Stomach (tissue), 19 donors: Measurements from ENCODE around the gene MLANA. TPM values are rescaled to one million over a fixed set of nuclear protein-coding genes. Genes with fewer than 3 reads are reported as not detected.

ENCODE experiments used
- DNase-seq, 2 donors: peaks; one replicate each; pipeline versions ENCODE4 v3.0.0 to v3.0.0-alpha.2; 2013 to 2019
- H3K27ac ChIP-seq, 5 donors: fragments of 200-600 bp in 4 of 5; sonication (generic) in 4 of 5; one replicate each; pipeline ENCODE4 v1.5.1; 2013 to 2019; ENCODE audit warnings: mild to moderate bottlenecking in 1 of 5, moderate library complexity in 1 of 5
- H3K27me3 ChIP-seq, 3 donors: fragments of 200-600 bp; sonication (generic); one replicate each; pipeline ENCODE4 v1.5.1; 2017 to 2019; ENCODE audit warnings: mixed run types in 1 of 3
- H3K36me3 ChIP-seq, 4 donors: fragments of 200-600 bp; sonication (generic); 1 replicate in 3 of 4; 2 replicates in 1 of 4; pipeline ENCODE4 v1.5.1; 2016 to 2019
- H3K4me1 ChIP-seq, 4 donors: fragments of 200-600 bp; sonication (generic); one replicate each; pipeline ENCODE4 v1.5.1; 2016 to 2019
- H3K4me3 ChIP-seq, 4 donors: fragments of 200-600 bp; sonication (generic) in 3 of 4; one replicate each; pipeline ENCODE4 v1.5.1; 2016 to 2019; ENCODE audit warnings: mild to moderate bottlenecking in 1 of 4
- H3K9me3 ChIP-seq, 4 donors: fragments of 200-600 bp; sonication (generic); one replicate each; pipeline ENCODE4 v1.5.1; 2016 to 2019
- EP300 ChIP-seq: sonication (generic); formaldehyde crosslinking; IDR thresholded peaks from one replicate; pipeline ENCODE4 v1.6.1; 2017; ENCODE audit warnings: antibody characterized with exemption
- POLR2A ChIP-seq, 4 donors: fragments of 450-650 bp; IDR thresholded peaks; one replicate each; pipeline ENCODE4 v1.6.1; 2016; ENCODE audit warnings: antibody characterized with exemption in 4 of 4, control low read depth in 2 of 4, mild to moderate bottlenecking in 1 of 4, moderate library complexity in 1 of 4
- POLR2AphosphoS5 ChIP-seq, 3 donors: sonication (generic); formaldehyde crosslinking; IDR thresholded peaks; one replicate each; pipeline ENCODE4 v1.6.1; 2016; ENCODE audit warnings: antibody characterized with exemption in 3 of 3
- WGBS, 5 donors: extraction: QIAGEN DNeasy Blood & Tissue Kit in 3 of 5; methylation state at CpG; one replicate each; pipeline versions ENCODE4 v1.1.5 to v1.1.7; 2013 to 2018; 5-methylcytosine and 5-hydroxymethylcytosine counted together
- intact Hi-C: fragments of 100-400 bp; cut with DNase I; formaldehyde crosslinking; loops from one replicate; pipeline ENCODE4 v1.15.1; 2023; ENCODE audit warnings: low total_unique reads
- long read RNA-seq, 10 donors: transcript quantifications; one replicate each; lab custom pipeline, GENCODE V29; 2026
- polyA plus RNA-seq, 3 donors: library from polyadenylated mRNA; stranded (reverse); fragments of 200-250 nt; gene quantifications; one replicate each; pipeline ENCODE4 v1.2.3, GENCODE V29; 2013
- total RNA-seq, 5 donors: library from RNA; depleted of rRNA; stranded (reverse); fragments of >200 nt; gene quantifications; one replicate each; pipeline versions ENCODE4 v1.1.0 to v1.2.3, GENCODE V29; 2014 to 2016
- TF ChIP-seq, protein P1 (sequence below), 7 experiments: fragments of 450-650 bp in 4 of 7; fragments of 200-600 bp in 3 of 7; sonication (generic) in 3 of 7; IDR thresholded peaks; one replicate each; pipeline ENCODE4 v1.5.1; 2016 to 2019; ENCODE audit warnings: antibody characterized with exemption in 7 of 7, control low read depth in 2 of 7, mild to moderate bottlenecking in 1 of 7
- donor health status: healthy with polysubstance abuse.
- donor health status: Bipolar disorder and iron deficiency.
- donor health status: healthy.

Gene MLANA, protein sequence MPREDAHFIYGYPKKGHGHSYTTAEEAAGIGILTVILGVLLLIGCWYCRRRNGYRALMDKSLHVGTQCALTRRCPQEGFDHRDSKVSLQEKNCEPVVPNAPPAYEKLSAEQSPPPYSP
- not detected for total RNA-seq
- not detected for polyA plus RNA-seq
- long read RNA-seq, donor 1 = 0 reads
- long read RNA-seq, donor 2, partial matches to known transcripts = 97 of 97 reads
- long read RNA-seq, donor 2, other reads (novel, unspliced or antisense) = 0 of 97 reads
- long read RNA-seq, donor 3 = 0 reads
- long read RNA-seq, donor 4 = 0 reads
- long read RNA-seq, donor 5 = 0 reads
- long read RNA-seq, donor 6, partial matches to known transcripts = 199 of 205 reads
- long read RNA-seq, donor 6, other reads (novel, unspliced or antisense) = 6 of 205 reads
- long read RNA-seq, donor 7, partial matches to known transcripts = 55 of 55 reads
- long read RNA-seq, donor 7, other reads (novel, unspliced or antisense) = 0 of 55 reads
- long read RNA-seq, donor 8 = 0 reads
- long read RNA-seq, donor 9 = 0 reads
- long read RNA-seq, donor 10 = 0 reads

DNA sequence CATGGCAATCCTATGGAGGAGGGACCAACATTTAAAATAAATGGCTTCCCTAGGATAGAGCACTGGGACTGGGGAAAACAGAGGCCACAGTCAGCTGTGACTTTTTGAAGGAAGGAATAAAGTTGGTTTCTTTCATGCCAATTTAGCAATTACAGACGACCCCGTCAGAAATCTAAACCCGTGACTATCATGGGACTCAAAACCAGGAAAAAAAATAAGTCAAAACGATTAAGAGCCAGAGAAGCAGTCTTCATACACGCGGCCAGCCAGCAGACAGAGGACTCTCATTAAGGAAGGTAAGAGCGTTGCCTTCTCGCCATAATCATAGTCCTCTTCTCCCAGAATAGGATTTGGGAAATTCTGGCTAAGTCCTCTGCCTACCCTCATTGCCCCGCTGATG, at the start of gene MLANA:
TSS of gene MLANA (plus strand) at position 249 of the 400 bp plus-strand sequence. CDS start 1,586 bp downstream, outside the sequence.
- H3K4me3 ChIP-seq = no peak within 1 kb of the TSS
- no peak within 1 kb of the TSS for H3K27ac ChIP-seq
- WGBS, 5 donors = 90 to 94% (median 93%) methylated on average over 9 of the region's 9 CpGs
- no peaks in the 10 kb centered on the region for H3K27me3 ChIP-seq
- TF ChIP-seq, protein P1, sequence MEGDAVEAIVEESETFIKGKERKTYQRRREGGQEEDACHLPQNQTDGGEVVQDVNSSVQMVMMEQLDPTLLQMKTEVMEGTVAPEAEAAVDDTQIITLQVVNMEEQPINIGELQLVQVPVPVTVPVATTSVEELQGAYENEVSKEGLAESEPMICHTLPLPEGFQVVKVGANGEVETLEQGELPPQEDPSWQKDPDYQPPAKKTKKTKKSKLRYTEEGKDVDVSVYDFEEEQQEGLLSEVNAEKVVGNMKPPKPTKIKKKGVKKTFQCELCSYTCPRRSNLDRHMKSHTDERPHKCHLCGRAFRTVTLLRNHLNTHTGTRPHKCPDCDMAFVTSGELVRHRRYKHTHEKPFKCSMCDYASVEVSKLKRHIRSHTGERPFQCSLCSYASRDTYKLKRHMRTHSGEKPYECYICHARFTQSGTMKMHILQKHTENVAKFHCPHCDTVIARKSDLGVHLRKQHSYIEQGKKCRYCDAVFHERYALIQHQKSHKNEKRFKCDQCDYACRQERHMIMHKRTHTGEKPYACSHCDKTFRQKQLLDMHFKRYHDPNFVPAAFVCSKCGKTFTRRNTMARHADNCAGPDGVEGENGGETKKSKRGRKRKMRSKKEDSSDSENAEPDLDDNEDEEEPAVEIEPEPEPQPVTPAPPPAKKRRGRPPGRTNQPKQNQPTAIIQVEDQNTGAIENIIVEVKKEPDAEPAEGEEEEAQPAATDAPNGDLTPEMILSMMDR (IDR thresholded peaks at IDR 0.05) = no peak
- no peak for TF ChIP-seq EP300
- TF ChIP-seq POLR2AphosphoS5 (IDR thresholded peaks at IDR 0.05) = no peak
- no peak for TF ChIP-seq POLR2A (IDR thresholded peaks at IDR 0.05)
- intact Hi-C loops = no loop called here
- H3K4me1 ChIP-seq = no peaks in the 10 kb centered on the region
- DNase-seq = no peak
- H3K9me3 ChIP-seq = no peaks in the 10 kb centered on the region
- H3K36me3 ChIP-seq = peaks cover 0 to under 1% (median 0%) of the 10 kb centered on the region in 4 donors

DNA sequence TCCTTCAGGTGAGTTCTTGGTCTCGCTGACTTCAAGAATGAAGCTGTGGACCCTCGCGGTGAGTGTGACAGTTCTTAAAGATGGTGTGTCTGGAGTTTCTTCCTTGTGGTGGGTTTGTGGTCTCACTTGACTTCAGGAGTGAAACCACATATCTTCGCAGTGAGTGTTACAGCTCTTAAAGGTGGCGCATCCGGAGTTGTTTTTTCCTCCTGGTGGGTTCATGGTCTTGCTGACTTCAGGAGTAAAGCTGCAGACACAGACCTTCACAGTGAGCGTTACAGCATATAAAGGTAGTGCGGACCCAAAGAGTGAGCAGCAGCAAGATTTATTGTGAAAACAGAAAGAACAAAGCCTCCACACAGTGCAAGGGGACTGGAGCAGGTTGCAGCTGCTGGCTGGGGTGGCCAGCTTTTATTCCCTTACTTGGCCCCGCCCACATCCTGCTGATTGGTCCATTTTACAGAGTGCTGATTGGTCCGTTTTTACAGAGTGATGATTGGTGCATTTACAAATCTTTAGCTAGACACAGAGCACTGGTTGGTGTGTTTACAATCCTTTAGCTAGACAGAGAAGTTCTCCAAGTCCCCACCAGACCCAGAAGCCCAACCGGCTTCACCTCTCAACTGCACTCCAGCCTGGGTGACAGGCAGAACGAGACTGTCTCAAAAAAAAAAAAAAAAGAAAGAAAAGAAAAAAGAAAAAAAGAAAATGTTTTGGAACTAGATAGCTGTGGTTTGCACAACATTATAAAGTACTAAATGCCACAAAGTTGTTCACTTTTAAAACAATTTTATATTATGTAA, 48.7 kb upstream of the MLANA start:
- Histone ChIP-seq H3K4me1 (peaks cover 10 to 37% (median 21%) of the 10 kb centered on the region in 4 donors), H3K27ac (no peak overlapping the region), H3K4me3 (no peak overlapping the region), H3K9me3 (no peaks in the 10 kb centered on the region), H3K27me3 (no peaks in the 10 kb centered on the region), H3K36me3 (no peaks in the 10 kb centered on the region)
- TF ChIP-seq, protein P1 (IDR thresholded peaks at IDR 0.05) = no peak
- TF ChIP-seq EP300 = no peak
- TF ChIP-seq POLR2A (IDR thresholded peaks at IDR 0.05) = no peak
- no peak for TF ChIP-seq POLR2AphosphoS5 (IDR thresholded peaks at IDR 0.05)
- WGBS, 5 donors = 84 to 87% (median 86%) methylated on average over 12 of the region's 12 CpGs
- intact Hi-C loops = no loop called here
- peak in 1 of 2 donors; percentile 48 for DNase-seq

DNA sequence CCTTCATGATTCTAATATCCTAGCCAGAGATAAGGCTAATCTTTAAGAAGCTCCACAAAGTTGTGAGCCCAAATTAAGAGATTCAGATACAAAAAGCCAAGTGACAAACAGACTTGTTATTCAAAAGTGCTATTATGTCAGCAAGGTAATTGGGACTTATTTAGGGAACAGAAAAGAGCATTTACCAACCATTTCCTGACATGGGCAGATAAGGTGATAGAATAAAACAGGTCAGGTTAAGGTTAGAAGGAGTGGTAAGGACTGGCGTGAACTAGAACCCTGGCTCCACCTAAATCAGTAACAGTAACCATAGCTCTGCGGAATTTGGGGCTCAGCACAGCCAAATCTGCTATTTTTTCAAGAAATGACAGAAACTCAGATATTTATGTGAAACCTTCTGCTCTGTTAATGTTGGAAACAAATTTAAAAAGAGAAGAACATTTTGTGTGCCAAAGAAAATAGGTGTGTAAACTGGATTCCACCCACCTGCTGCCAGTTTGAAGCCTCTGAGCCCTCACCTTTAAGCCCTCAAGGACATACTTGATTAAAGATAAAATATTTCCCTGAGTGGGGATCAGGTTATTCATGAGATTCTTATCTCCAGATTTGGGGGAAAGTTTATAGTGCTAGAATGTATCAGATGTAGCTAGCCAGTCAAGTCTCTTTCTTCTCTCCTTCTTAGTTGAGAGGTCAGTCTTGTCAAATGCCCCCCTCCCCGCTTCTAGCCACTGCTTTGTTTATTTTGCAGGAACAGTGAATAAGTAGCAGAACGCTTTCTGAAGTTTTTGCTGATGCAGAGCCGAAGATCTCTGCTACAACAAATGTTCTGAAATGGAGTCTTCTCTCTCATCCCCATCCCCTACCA, 47.5 kb upstream of the MLANA start:
- DNase-seq = no peak
- Histone ChIP-seq H3K4me3 (no peak overlapping the region), H3K36me3 (no peaks in the 10 kb centered on the region), H3K9me3 (no peaks in the 10 kb centered on the region), H3K27me3 (no peaks in the 10 kb centered on the region), H3K4me1 (peaks cover 10 to 37% (median 21%) of the 10 kb centered on the region in 4 donors), H3K27ac (peak overlapping the region in 4 of 5 donors; percentile 25 to 55 (median 40))
- 26 to 46% (median 43%) methylated on average over 5 of the region's 5 CpGs for WGBS, 5 donors
- intact Hi-C loops = no loop called here
- TF ChIP-seq EP300 (no peak), POLR2AphosphoS5 (IDR thresholded peaks at IDR 0.05) (no peak), POLR2A (IDR thresholded peaks at IDR 0.05) (no peak)
- TF ChIP-seq, protein P1 (IDR thresholded peaks at IDR 0.05) = no peak
